GM23338 (cell line): ENCODE measurements around the gene ZNF8. TPM values are rescaled to one million over a fixed set of nuclear protein-coding genes. Genes with fewer than 3 reads are reported as not detected.

ENCODE experiments used
- ATAC-seq: fragments of 200-7000 bp; cut with Tn5 transposase; 3 replicates; pipeline ENCODE4 v1.9.1; 2020
- DNase-seq: peaks from one replicate; pipeline ENCODE4 v3.0.0-alpha.2; 2015; ENCODE audit warnings: low spot score
- H2AFZ ChIP-seq: fragments of 200-600 bp; sonication (generic); 2 replicates; pipeline ENCODE4 v1.8.0; 2016; ENCODE audit warnings: antibody characterized with exemption, mild to moderate bottlenecking, moderate library complexity
- H3F3A ChIP-seq: fragments of 200-600 bp; sonication (generic); replicated peaks from 2 replicates; pipeline ENCODE4 v1.8.0; 2017; ENCODE audit warnings: antibody characterized with exemption, mixed run types, low read depth
- H3K27ac ChIP-seq: fragments of 200-600 bp; sonication (generic); 2 replicates; pipeline ENCODE4 v1.6.1; 2016; ENCODE audit warnings: low read depth
- H3K27me3 ChIP-seq: fragments of 200-600 bp; sonication (generic); 2 replicates; pipeline ENCODE4 v1.8.0; 2016; ENCODE audit warnings: mild to moderate bottlenecking, mixed run types, moderate library complexity; ENCODE audit not compliant: insufficient read depth
- H3K36me3 ChIP-seq: fragments of 200-600 bp; sonication (generic); 2 replicates; pipeline ENCODE4 v1.8.0; 2016; ENCODE audit warnings: mild to moderate bottlenecking; ENCODE audit not compliant: insufficient read depth
- H3K4me1 ChIP-seq: fragments of 200-600 bp; sonication (generic); 2 replicates; pipeline ENCODE4 v1.8.0; 2016; ENCODE audit warnings: mild to moderate bottlenecking, moderate library complexity; ENCODE audit not compliant: insufficient read depth
- H3K4me2 ChIP-seq: fragments of 200-600 bp; sonication (generic); 2 replicates; pipeline ENCODE4 v1.7.1; 2017; ENCODE audit warnings: mixed run types
- H3K4me3 ChIP-seq: fragments of 200-600 bp; sonication (generic); 2 replicates; pipeline ENCODE4 v1.6.1; 2016; ENCODE audit warnings: mixed run types
- H3K79me2 ChIP-seq: fragments of 200-600 bp; sonication (generic); replicated peaks from 2 replicates; pipeline ENCODE4 v1.8.0; 2017; ENCODE audit warnings: mild to moderate bottlenecking; ENCODE audit not compliant: insufficient read depth
- H3K9me2 ChIP-seq: fragments of 200-600 bp; sonication (generic); 2 replicates; pipeline ENCODE4 v1.8.0; 2017; ENCODE audit not compliant: insufficient read depth
- H4K20me1 ChIP-seq: fragments of 200-600 bp; sonication (generic); replicated peaks from 2 replicates; pipeline ENCODE4 v1.8.0; 2017; ENCODE audit warnings: mild to moderate bottlenecking; ENCODE audit not compliant: insufficient read depth
- H3K27ac Mint-ChIP-seq: 2 replicates; pipeline ENCODE4 v1.8.0; 2020; ENCODE audit warnings: inconsistent platforms, mild to moderate bottlenecking, moderate library complexity, mixed read lengths
- H3K27me3 Mint-ChIP-seq: 3 replicates; pipeline ENCODE4 v1.8.0; 2022; ENCODE audit warnings: low read depth, mild to moderate bottlenecking, moderate library complexity, mixed read lengths, inconsistent platforms; ENCODE audit not compliant: insufficient read depth, poor library complexity
- H3K36me3 Mint-ChIP-seq: 3 replicates; pipeline ENCODE4 v1.8.0; 2021; ENCODE audit warnings: low read depth, mild to moderate bottlenecking, inconsistent platforms, moderate library complexity, mixed read lengths
- H3K4me1 Mint-ChIP-seq: 3 replicates; pipeline ENCODE4 v1.8.0; 2020; ENCODE audit warnings: mild to moderate bottlenecking, inconsistent platforms, mixed read lengths
- H3K4me3 Mint-ChIP-seq: 3 replicates; pipeline ENCODE4 v1.8.0; 2021; ENCODE audit warnings: moderate library complexity, mild to moderate bottlenecking, inconsistent platforms, mixed read lengths
- H3K9me3 Mint-ChIP-seq: 3 replicates; pipeline ENCODE4 v1.8.0; 2020; ENCODE audit warnings: moderate library complexity, mild to moderate bottlenecking, inconsistent platforms, mixed read lengths
- CREB1 ChIP-seq: fragments of 250-450 bp; sonication (Bioruptor Pico); IDR thresholded peaks from 2 replicates; pipeline ENCODE4 v1.5.0; 2020; ENCODE audit warnings: low read depth, mild to moderate bottlenecking, moderate library complexity
- CTCF ChIP-seq, 2 experiments: fragments of 200-600 bp in 1 of 2; sonication (generic) in 1 of 2; conservative IDR thresholded peaks; 2 replicates each; pipeline versions ENCODE4 v1.5.1 to v1.6.1; 2016 to 2017; ENCODE audit warnings: antibody characterized with exemption in 2 of 2, low read depth in 2 of 2, mild to moderate bottlenecking in 2 of 2, moderate library complexity in 1 of 2
- ETS1 ChIP-seq: IDR thresholded peaks from 2 replicates; pipeline ENCODE4 v1.6.1; 2016; ENCODE audit warnings: antibody characterized with exemption
- EZH2 ChIP-seq: fragments of 200-600 bp; sonication (generic); IDR thresholded peaks from one replicate; pipeline ENCODE4 v1.8.0; 2017; ENCODE audit warnings: antibody characterized with exemption, mild to moderate bottlenecking, low read depth; ENCODE audit not compliant: unreplicated experiment
- EZH2phosphoT487 ChIP-seq: fragments of 200-600 bp; sonication (generic); IDR thresholded peaks from one replicate; pipeline ENCODE4 v1.8.1; 2018; ENCODE audit warnings: antibody characterized with exemption; ENCODE audit not compliant: unreplicated experiment
- JUNB ChIP-seq: IDR thresholded peaks from one replicate; pipeline ENCODE4 v1.6.1; 2016; ENCODE audit warnings: antibody characterized with exemption; ENCODE audit not compliant: unreplicated experiment
- NANOG ChIP-seq: IDR thresholded peaks from 2 replicates; pipeline ENCODE4 v1.6.1; 2016; ENCODE audit warnings: antibody characterized with exemption, borderline replicate concordance
- POLR2AphosphoS5 ChIP-seq: IDR thresholded peaks from 2 replicates; pipeline ENCODE4 v1.6.1; 2016; ENCODE audit warnings: antibody characterized with exemption, low read depth
- STAT1 ChIP-seq: IDR thresholded peaks from one replicate; pipeline ENCODE4 v1.6.1; 2016; ENCODE audit warnings: antibody characterized with exemption; ENCODE audit not compliant: unreplicated experiment
- ZNF114 ChIP-seq: fragments of 250-450 bp; sonication (Bioruptor Pico); IDR thresholded peaks from 2 replicates; pipeline ENCODE4 v1.5.0; 2020; ENCODE audit warnings: mild to moderate bottlenecking, moderate library complexity
- ZNF331 ChIP-seq: fragments of 250-450 bp; sonication (Bioruptor Pico); IDR thresholded peaks from 2 replicates; pipeline ENCODE4 v1.5.0; 2020; ENCODE audit warnings: low read depth, mild to moderate bottlenecking, moderate library complexity
- ZNF462 ChIP-seq: fragments of 250-450 bp; sonication (Bioruptor Pico); IDR thresholded peaks from 2 replicates; pipeline ENCODE4 v1.5.0; 2020; ENCODE audit warnings: mild to moderate bottlenecking, moderate library complexity
- polyA plus RNA-seq: library from polyadenylated mRNA; unstranded; fragments of >200 nt; fragmentation: Nextera tagmentation; extraction: Ambion mirVana; gene quantifications from 2 replicates; pipeline ENCODE4 v1.2.1, GENCODE V29; 2016
- total RNA-seq: library from RNA; depleted of rRNA; stranded (reverse); fragments of >200 nt; shearing (Covaris generic); gene quantifications from 2 replicates; pipeline ENCODE4 v1.2.3, GENCODE V29; 2014
- TF ChIP-seq, protein P1 (sequence below): IDR thresholded peaks from one replicate; pipeline ENCODE4 v1.6.1; 2018; ENCODE audit warnings: antibody characterized with exemption; ENCODE audit not compliant: unreplicated experiment

Gene ZNF8
- total and polyA plus RNA-seq, 2 experiments from 2014 or later = 4.3 to 30.3 TPM

DNA sequence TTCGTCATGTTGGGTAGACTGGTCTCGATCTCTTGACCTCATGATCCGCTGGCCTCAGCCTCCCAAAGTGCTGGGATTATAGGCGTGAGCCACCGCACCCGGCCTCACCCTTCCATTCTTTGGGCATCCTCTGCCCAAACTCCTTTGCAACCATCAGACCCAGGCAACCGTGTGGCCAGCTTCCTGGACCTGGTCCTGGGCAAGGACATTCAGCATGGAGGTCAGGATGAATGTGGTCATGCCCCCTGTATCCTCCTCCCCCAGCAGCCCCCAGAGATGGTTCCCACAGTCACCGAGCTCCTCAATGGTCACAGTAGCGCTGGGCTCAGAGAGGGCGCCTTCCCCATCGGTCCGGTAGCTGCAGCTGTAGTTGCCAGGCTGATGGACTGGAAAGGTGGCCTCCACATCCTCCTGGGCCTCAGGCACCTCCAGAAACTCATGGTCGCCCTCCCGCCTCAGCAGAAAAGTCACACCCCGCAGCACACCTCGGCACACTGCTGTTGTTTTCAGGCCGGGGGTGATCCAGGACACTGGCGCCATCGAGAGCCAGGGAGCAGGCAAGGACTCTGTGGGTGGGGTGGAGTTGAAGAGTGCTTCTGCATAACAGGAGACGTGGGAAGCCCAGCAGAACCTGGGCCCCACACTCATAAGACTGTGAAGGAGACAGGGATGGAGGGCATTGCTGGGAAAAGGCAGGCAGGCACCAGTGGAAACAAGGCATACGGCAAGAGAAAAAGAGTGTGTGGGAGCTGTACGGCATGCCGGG is 73.4 kb downstream of the ZNF8 start:
- H3K9me2 ChIP-seq = no peaks in the 10 kb centered on the region
- peaks cover 9% of the 10 kb centered on the region for H3K27me3 Mint-ChIP-seq
- H3K4me2 ChIP-seq = no peak overlapping the region
- H3K79me2 ChIP-seq = no peaks in the 10 kb centered on the region
- no peak overlapping the region for H3K4me3 ChIP-seq
- peaks cover 3% of the 10 kb centered on the region; the same call in 2 of the 3 replicates for H3K4me1 Mint-ChIP-seq
- no peak overlapping the region for H2AFZ ChIP-seq
- no peaks in the 10 kb centered on the region for H3K9me3 Mint-ChIP-seq
- no peak overlapping the region; the same call in 2 of the 3 replicates for H3K4me3 Mint-ChIP-seq
- DNase-seq (no peak), ATAC-seq (no peak)
- no peak overlapping the region for H3K27ac Mint-ChIP-seq
- no peaks in the 10 kb centered on the region; the same call in 1 of the 2 replicates for H3K4me1 ChIP-seq
- H3F3A ChIP-seq = peaks cover 10% of the 10 kb centered on the region
- H3K27me3 ChIP-seq = peaks cover 48% of the 10 kb centered on the region
- no peaks in the 10 kb centered on the region; the same call in 1 of the 2 replicates for H4K20me1 ChIP-seq
- no peak overlapping the region for H3K27ac ChIP-seq
- no peaks in the 10 kb centered on the region; the same call in 2 of the 3 replicates for H3K36me3 Mint-ChIP-seq
- H3K36me3 ChIP-seq = no peaks in the 10 kb centered on the region
- TF ChIP-seq STAT1 = no peak
- no peak for TF ChIP-seq CTCF (conservative IDR thresholded peaks at IDR 0.05; ENCODE audit: low read depth in 2 of 2)
- TF ChIP-seq JUNB = no peak
- TF ChIP-seq, protein P1, sequence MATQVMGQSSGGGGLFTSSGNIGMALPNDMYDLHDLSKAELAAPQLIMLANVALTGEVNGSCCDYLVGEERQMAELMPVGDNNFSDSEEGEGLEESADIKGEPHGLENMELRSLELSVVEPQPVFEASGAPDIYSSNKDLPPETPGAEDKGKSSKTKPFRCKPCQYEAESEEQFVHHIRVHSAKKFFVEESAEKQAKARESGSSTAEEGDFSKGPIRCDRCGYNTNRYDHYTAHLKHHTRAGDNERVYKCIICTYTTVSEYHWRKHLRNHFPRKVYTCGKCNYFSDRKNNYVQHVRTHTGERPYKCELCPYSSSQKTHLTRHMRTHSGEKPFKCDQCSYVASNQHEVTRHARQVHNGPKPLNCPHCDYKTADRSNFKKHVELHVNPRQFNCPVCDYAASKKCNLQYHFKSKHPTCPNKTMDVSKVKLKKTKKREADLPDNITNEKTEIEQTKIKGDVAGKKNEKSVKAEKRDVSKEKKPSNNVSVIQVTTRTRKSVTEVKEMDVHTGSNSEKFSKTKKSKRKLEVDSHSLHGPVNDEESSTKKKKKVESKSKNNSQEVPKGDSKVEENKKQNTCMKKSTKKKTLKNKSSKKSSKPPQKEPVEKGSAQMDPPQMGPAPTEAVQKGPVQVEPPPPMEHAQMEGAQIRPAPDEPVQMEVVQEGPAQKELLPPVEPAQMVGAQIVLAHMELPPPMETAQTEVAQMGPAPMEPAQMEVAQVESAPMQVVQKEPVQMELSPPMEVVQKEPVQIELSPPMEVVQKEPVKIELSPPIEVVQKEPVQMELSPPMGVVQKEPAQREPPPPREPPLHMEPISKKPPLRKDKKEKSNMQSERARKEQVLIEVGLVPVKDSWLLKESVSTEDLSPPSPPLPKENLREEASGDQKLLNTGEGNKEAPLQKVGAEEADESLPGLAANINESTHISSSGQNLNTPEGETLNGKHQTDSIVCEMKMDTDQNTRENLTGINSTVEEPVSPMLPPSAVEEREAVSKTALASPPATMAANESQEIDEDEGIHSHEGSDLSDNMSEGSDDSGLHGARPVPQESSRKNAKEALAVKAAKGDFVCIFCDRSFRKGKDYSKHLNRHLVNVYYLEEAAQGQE = no peak
- TF ChIP-seq ZNF331 = no peak
- TF ChIP-seq EZH2phosphoT487 = no peak
- TF ChIP-seq ZNF114 (CRISPR knock-in tag) = no peak
- no peak for TF ChIP-seq ZNF462 (CRISPR knock-in tag)
- no peak for TF ChIP-seq EZH2
- TF ChIP-seq NANOG = no peak
- no peak for TF ChIP-seq ETS1
- TF ChIP-seq CREB1 (CRISPR knock-in tag) = no peak
- TF ChIP-seq POLR2AphosphoS5 = no peak
